HEK293 (cell line): ENCODE data around the gene IGSF21.

Experiments used
- CTCF ChIA-PET: fragments of 350-600 bp; formaldehyde crosslinking; extraction: SDS; loops from one replicate; lab custom pipeline; 2021; ENCODE audit warnings: antibody characterized with exemption; lab: Yijun Ruan, JAX
- POLR2A ChIA-PET: fragments of 300-600 bp; formaldehyde crosslinking; extraction: SDS; loops from one replicate; lab custom pipeline; 2020; ENCODE audit warnings: antibody characterized with exemption, inconsistent platforms; lab: Yijun Ruan, JAX
- H3K27ac ChIP-seq: fragments of 200-500 bp; sonication (Bioruptor generic); 2 replicates; pipeline ENCODE4 v1.5.1; 2014; ENCODE audit warnings: low read depth, low read length, control low read depth, inconsistent platforms; ENCODE audit errors: extremely low read depth
- H3K36me3 ChIP-seq, 2 experiments: fragments of 200-500 bp in 1 of 2; sonication (Bioruptor generic) in 1 of 2; 1 replicate in 1 of 2; 2 replicates in 1 of 2; pipeline ENCODE4 v1.5.1; 2014 to 2017; ENCODE audit warnings: inconsistent platforms in 2 of 2, low read length in 2 of 2; ENCODE audit not compliant: control insufficient read depth in 2 of 2, insufficient read depth in 1 of 2
- H3K4me1 ChIP-seq: fragments of 200-500 bp; sonication (Bioruptor generic); 2 replicates; pipeline ENCODE4 v1.5.1; 2014; ENCODE audit warnings: mild to moderate bottlenecking, low read length, inconsistent platforms; ENCODE audit not compliant: control insufficient read depth, insufficient read depth
- H3K4me3 ChIP-seq: 2 replicates; pipeline ENCODE4 v1.5.1; 2011; ENCODE audit warnings: low read depth, mild to moderate bottlenecking, control low read depth, low read length, moderate library complexity
- H3K9me3 ChIP-seq: fragments of 200-500 bp; sonication (Bioruptor generic); 2 replicates; pipeline ENCODE4 v1.5.1; 2014; ENCODE audit warnings: low read depth, low read length, inconsistent platforms; ENCODE audit not compliant: control insufficient read depth, insufficient read depth
- BCL11B ChIP-seq: fragments of 450-650 bp; formaldehyde crosslinking; IDR thresholded peaks from 2 replicates; pipeline ENCODE4 v1.5.1; 2016; ENCODE audit warnings: low read depth, missing biosample characterization, missing genetic modification characterization
- GLI2 ChIP-seq: fragments of 450-650 bp; formaldehyde crosslinking; IDR thresholded peaks from 2 replicates; pipeline ENCODE4; 2017; ENCODE audit warnings: missing biosample characterization, missing genetic modification characterization, low read depth, borderline replicate concordance
- GLIS2 ChIP-seq: fragments of 450-650 bp; formaldehyde crosslinking; IDR thresholded peaks from 2 replicates; pipeline ENCODE4 v1.5.1; 2016; ENCODE audit warnings: missing biosample characterization, missing genetic modification characterization
- ZBTB21 ChIP-seq: fragments of 450-650 bp; formaldehyde crosslinking; IDR thresholded peaks from 2 replicates; pipeline ENCODE4 v1.5.1; 2017; ENCODE audit warnings: missing biosample characterization, missing genetic modification characterization
- ZEB2 ChIP-seq: fragments of 450-650 bp; formaldehyde crosslinking; IDR thresholded peaks from 2 replicates; pipeline ENCODE4 v1.5.1; 2016; ENCODE audit warnings: missing biosample characterization, missing genetic modification characterization
- ZFP3 ChIP-seq: fragments of 450-650 bp; formaldehyde crosslinking; IDR thresholded peaks from 2 replicates; pipeline ENCODE4 v1.5.1; 2016; ENCODE audit warnings: low read depth, missing biosample characterization, missing genetic modification characterization
- ZNF132 ChIP-seq: fragments of 450-650 bp; formaldehyde crosslinking; IDR thresholded peaks from 2 replicates; pipeline ENCODE4 v1.5.1; 2017; ENCODE audit warnings: missing biosample characterization, missing genetic modification characterization, borderline replicate concordance
- ZNF24 ChIP-seq: fragments of 450-650 bp; formaldehyde crosslinking; IDR thresholded peaks from 2 replicates; pipeline ENCODE4 v1.5.1; 2016; ENCODE audit warnings: missing biosample characterization, missing genetic modification characterization
- ZNF248 ChIP-seq: fragments of 450-650 bp; formaldehyde crosslinking; IDR thresholded peaks from 2 replicates; pipeline ENCODE4 v1.5.1; 2017; ENCODE audit warnings: missing biosample characterization, missing genetic modification characterization
- ZNF416 ChIP-seq: fragments of 450-650 bp; formaldehyde crosslinking; IDR thresholded peaks from 2 replicates; pipeline ENCODE4 v1.5.1; 2016; ENCODE audit warnings: missing biosample characterization, missing genetic modification characterization
- ZNF549 ChIP-seq: fragments of 450-650 bp; IDR thresholded peaks from 2 replicates; pipeline ENCODE4 v1.5.1; 2018; ENCODE audit warnings: missing biosample characterization, missing genetic modification characterization, mild to moderate bottlenecking, inconsistent platforms, moderate library complexity
- ZNF571 ChIP-seq: fragments of 450-650 bp; formaldehyde crosslinking; IDR thresholded peaks from 2 replicates; pipeline ENCODE4 v1.5.0; 2017; ENCODE audit warnings: missing biosample characterization, missing genetic modification characterization
- ZNF626 ChIP-seq: fragments of 450-650 bp; sonication (Bioruptor Pico); formaldehyde crosslinking; IDR thresholded peaks from 2 replicates; pipeline ENCODE4 v1.5.1; 2018; ENCODE audit warnings: missing biosample characterization, missing genetic modification characterization, inconsistent platforms
- ZNF707 ChIP-seq: fragments of 450-650 bp; formaldehyde crosslinking; IDR thresholded peaks from 2 replicates; pipeline ENCODE4 v1.5.1; 2016; ENCODE audit warnings: missing biosample characterization, missing genetic modification characterization
- TF ChIP-seq, protein P1 (sequence below): fragments of 450-650 bp; formaldehyde crosslinking; IDR thresholded peaks from 2 replicates; pipeline ENCODE4 v1.5.1; 2016; ENCODE audit warnings: missing biosample characterization, missing genetic modification characterization
- TF ChIP-seq, protein P2 (sequence below): fragments of 450-650 bp; formaldehyde crosslinking; IDR thresholded peaks from 2 replicates; pipeline ENCODE4 v1.5.1; 2016; ENCODE audit warnings: missing biosample characterization, missing genetic modification characterization, borderline replicate concordance
- TF ChIP-seq, protein P3 (sequence below): fragments of 450-650 bp; formaldehyde crosslinking; IDR thresholded peaks from 2 replicates; pipeline ENCODE4 v1.5.1; 2016; ENCODE audit warnings: missing biosample characterization, missing genetic modification characterization
- TF ChIP-seq, protein P4 (sequence below): fragments of 450-650 bp; formaldehyde crosslinking; IDR thresholded peaks from 2 replicates; pipeline ENCODE4 v1.5.1; 2016; ENCODE audit warnings: missing biosample characterization, missing genetic modification characterization
- TF ChIP-seq, protein P5 (sequence below): fragments of 450-650 bp; formaldehyde crosslinking; IDR thresholded peaks from 2 replicates; pipeline ENCODE4 v1.5.1; 2016; ENCODE audit warnings: missing biosample characterization, missing genetic modification characterization
- TF ChIP-seq, protein P6 (sequence below): fragments of 450-650 bp; formaldehyde crosslinking; IDR thresholded peaks from 2 replicates; pipeline ENCODE4 v1.5.1; 2016; ENCODE audit warnings: missing biosample characterization, missing genetic modification characterization

The IGSF21 gene

DNA sequence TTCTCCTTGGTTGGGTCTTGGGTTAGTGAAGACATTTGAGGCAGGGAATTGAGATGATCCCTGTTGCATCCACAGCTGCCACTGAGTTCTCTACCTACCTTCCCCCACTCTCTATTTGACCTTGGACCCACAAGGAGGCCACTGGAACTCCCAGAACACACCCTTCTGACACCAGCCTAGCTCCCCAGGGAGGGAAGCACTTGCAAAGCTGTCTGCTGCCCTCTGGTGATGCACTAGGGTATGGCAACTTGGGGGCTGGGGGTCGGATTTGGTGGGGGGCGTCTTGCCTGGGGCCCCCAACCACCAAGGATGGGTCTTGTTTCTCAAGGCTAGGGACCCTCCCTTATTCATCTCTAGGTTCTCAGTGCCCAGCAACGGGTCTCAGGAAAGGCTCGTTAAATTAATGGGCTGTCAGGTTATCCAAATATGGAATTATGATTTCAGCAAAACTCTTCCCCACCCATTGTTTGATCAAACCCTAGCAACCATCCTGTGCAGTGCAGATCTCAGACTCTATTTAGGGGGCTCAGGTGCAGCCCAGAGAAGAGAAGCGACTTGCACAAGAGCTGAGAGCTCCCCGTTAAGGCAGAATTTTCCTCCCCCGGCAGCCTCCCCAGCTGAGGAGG is 195.3 kb downstream of the IGSF21 start:
- Histone ChIP-seq H3K27ac (no peak overlapping the region), H3K36me3 (no peaks in the 10 kb centered on the region), H3K9me3 (no peaks in the 10 kb centered on the region), H3K4me3 (no peak overlapping the region), H3K4me1 (no peaks in the 10 kb centered on the region)
- ChIA-PET POLR2A (no interaction called here), CTCF (interaction anchor here (0.6 to 1.3 kb wide), 8 partner anchors 15 to 279 kb away, joined by 3 to 5 read pairs (median 3); no protein-coding TSS in a partner anchor)
- TF ChIP-seq GLI2 (tag by site-specific recombination) (no peak), ZNF248 (tag by site-specific recombination) (no peak), ZFP3 (tag by site-specific recombination) (no peak), ZEB2 (tag by site-specific recombination) (no peak), BCL11B (tag by site-specific recombination) (no peak), ZNF132 (tag by site-specific recombination) (no peak), ZBTB21 (no peak), ZNF626 (tag by site-specific recombination) (no peak), ZNF707 (tag by site-specific recombination) (no peak), GLIS2 (tag by site-specific recombination) (0 out of 2 replicates have a peak, but pooled peaks have one; percentile 50), ZNF549 (tag by site-specific recombination) (no peak), ZNF416 (tag by site-specific recombination) (no peak), ZNF24 (no peak), ZNF571 (tag by site-specific recombination) (no peak)
- TF ChIP-seq, protein P1, sequence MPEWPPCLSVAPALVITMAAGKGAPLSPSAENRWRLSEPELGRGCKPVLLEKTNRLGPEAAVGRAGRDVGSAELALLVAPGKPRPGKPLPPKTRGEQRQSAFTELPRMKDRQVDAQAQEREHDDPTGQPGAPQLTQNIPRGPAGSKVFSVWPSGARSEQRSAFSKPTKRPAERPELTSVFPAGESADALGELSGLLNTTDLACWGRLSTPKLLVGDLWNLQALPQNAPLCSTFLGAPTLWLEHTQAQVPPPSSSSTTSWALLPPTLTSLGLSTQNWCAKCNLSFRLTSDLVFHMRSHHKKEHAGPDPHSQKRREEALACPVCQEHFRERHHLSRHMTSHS, result no peak
- TF ChIP-seq, protein P2, sequence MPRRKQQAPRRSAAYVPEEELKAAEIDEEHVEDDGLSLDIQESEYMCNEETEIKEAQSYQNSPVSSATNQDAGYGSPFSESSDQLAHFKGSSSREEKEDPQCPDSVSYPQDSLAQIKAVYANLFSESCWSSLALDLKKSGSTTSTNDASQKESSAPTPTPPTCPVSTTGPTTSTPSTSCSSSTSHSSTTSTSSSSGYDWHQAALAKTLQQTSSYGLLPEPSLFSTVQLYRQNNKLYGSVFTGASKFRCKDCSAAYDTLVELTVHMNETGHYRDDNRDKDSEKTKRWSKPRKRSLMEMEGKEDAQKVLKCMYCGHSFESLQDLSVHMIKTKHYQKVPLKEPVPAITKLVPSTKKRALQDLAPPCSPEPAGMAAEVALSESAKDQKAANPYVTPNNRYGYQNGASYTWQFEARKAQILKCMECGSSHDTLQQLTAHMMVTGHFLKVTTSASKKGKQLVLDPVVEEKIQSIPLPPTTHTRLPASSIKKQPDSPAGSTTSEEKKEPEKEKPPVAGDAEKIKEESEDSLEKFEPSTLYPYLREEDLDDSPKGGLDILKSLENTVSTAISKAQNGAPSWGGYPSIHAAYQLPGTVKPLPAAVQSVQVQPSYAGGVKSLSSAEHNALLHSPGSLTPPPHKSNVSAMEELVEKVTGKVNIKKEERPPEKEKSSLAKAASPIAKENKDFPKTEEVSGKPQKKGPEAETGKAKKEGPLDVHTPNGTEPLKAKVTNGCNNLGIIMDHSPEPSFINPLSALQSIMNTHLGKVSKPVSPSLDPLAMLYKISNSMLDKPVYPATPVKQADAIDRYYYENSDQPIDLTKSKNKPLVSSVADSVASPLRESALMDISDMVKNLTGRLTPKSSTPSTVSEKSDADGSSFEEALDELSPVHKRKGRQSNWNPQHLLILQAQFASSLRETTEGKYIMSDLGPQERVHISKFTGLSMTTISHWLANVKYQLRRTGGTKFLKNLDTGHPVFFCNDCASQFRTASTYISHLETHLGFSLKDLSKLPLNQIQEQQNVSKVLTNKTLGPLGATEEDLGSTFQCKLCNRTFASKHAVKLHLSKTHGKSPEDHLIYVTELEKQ, result no peak
- TF ChIP-seq, protein P3, sequence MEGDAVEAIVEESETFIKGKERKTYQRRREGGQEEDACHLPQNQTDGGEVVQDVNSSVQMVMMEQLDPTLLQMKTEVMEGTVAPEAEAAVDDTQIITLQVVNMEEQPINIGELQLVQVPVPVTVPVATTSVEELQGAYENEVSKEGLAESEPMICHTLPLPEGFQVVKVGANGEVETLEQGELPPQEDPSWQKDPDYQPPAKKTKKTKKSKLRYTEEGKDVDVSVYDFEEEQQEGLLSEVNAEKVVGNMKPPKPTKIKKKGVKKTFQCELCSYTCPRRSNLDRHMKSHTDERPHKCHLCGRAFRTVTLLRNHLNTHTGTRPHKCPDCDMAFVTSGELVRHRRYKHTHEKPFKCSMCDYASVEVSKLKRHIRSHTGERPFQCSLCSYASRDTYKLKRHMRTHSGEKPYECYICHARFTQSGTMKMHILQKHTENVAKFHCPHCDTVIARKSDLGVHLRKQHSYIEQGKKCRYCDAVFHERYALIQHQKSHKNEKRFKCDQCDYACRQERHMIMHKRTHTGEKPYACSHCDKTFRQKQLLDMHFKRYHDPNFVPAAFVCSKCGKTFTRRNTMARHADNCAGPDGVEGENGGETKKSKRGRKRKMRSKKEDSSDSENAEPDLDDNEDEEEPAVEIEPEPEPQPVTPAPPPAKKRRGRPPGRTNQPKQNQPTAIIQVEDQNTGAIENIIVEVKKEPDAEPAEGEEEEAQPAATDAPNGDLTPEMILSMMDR, result peak; percentile 45
- TF ChIP-seq, protein P4, sequence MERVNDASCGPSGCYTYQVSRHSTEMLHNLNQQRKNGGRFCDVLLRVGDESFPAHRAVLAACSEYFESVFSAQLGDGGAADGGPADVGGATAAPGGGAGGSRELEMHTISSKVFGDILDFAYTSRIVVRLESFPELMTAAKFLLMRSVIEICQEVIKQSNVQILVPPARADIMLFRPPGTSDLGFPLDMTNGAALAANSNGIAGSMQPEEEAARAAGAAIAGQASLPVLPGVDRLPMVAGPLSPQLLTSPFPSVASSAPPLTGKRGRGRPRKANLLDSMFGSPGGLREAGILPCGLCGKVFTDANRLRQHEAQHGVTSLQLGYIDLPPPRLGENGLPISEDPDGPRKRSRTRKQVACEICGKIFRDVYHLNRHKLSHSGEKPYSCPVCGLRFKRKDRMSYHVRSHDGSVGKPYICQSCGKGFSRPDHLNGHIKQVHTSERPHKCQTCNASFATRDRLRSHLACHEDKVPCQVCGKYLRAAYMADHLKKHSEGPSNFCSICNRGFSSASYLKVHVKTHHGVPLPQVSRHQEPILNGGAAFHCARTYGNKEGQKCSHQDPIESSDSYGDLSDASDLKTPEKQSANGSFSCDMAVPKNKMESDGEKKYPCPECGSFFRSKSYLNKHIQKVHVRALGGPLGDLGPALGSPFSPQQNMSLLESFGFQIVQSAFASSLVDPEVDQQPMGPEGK, result peak; percentile 81
- TF ChIP-seq, protein P5, sequence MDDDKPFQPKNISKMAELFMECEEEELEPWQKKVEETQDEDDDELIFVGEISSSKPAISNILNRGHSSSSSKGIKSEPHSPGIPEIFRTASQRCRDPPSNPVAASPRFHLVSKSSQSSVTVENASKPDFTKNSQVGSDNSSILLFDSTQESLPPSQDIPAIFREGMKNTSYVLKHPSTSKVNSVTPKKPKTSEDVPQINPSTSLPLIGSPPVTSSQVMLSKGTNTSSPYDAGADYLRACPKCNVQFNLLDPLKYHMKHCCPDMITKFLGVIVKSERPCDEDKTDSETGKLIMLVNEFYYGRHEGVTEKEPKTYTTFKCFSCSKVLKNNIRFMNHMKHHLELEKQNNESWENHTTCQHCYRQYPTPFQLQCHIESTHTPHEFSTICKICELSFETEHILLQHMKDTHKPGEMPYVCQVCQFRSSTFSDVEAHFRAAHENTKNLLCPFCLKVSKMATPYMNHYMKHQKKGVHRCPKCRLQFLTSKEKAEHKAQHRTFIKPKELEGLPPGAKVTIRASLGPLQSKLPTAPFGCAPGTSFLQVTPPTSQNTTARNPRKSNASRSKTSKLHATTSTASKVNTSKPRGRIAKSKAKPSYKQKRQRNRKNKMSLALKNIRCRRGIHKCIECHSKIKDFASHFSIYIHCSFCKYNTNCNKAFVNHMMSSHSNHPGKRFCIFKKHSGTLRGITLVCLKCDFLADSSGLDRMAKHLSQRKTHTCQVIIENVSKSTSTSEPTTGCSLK (tag by site-specific recombination), result no peak
- TF ChIP-seq, protein P6, sequence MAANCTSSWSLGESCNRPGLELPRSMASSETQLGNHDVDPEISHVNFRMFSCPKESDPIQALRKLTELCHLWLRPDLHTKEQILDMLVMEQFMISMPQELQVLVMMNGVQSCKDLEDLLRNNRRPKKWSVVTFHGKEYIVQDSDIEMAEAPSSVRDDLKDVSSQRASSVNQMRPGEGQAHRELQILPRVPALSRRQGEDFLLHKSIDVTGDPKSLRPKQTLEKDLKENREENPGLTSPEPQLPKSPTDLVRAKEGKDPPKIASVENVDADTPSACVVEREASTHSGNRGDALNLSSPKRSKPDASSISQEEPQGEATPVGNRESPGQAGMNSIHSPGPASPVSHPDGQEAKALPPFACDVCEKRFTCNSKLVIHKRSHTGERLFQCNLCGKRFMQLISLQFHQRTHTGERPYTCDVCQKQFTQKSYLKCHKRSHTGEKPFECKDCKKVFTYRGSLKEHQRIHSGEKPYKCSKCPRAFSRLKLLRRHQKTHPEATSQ (tag by site-specific recombination), result no peak
